GM21529 (cell line): ENCODE data around the gene SHB.
"Not testable (repeated sequence)": the region's sequence is repeated elsewhere in the genome, so short reads cannot be mapped to it uniquely, and the experiment has no call there.

Experiments
- ATAC-seq: cut with Tn5 transposase; IDR thresholded peaks from one replicate; pipeline ENCODE4 v1.9.1; 2021; ENCODE audit not compliant: unreplicated experiment

SHB gene

DNA sequence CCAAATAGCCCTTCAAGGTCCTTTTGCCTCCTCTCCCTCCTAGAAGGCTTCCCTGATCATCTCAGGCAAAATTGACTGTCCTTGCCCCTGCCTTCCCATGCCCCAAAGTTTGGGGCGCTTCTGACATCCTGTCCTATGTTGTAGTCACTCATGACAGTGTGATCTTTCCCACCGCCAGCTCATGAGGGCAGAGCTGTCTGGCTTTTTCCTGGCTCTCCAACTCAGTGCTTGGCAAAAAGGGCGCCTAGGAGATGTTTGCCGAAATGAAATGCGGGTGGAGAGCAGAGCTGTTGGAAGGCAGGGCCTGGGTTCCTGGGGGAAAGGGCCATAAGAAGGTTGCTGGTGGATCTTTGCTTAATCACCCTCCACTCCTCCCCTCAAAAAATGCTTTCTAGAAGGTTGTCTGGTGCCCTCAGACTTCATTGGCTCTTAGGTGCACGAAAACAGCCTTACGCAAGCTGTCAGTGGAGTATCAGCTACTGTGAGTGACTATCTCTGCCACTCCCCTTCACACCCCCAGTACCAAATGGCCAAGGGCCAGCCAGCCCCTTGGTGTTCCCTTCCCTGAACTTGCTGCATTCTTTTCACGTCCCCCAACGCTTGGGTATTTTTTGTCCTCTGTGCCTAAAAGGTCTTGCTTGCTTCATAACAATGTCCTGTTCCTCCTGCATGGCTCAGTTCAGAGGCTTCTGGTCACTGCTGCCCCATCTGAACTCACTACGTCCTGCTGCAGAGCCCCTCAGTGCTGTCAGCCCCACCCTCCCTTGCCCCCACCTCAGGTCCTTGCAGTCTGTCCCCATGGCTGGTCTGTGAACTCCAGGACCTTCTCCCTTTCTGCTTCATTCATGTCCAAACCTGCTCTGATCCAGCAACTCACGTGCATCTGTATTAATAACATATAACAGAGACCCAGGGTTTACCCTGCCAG lies 162.5 kb downstream of the SHB start:
- ATAC-seq, result no peak

- ATAC-seq, result no peak
Measured at GRCh38 chr9:37905776-37906175, 163.3 kb downstream of the SHB start.

- ATAC-seq, result no peak
Measured at GRCh38 chr9:37905131-37905505, 163.9 kb downstream of the SHB start.

DNA sequence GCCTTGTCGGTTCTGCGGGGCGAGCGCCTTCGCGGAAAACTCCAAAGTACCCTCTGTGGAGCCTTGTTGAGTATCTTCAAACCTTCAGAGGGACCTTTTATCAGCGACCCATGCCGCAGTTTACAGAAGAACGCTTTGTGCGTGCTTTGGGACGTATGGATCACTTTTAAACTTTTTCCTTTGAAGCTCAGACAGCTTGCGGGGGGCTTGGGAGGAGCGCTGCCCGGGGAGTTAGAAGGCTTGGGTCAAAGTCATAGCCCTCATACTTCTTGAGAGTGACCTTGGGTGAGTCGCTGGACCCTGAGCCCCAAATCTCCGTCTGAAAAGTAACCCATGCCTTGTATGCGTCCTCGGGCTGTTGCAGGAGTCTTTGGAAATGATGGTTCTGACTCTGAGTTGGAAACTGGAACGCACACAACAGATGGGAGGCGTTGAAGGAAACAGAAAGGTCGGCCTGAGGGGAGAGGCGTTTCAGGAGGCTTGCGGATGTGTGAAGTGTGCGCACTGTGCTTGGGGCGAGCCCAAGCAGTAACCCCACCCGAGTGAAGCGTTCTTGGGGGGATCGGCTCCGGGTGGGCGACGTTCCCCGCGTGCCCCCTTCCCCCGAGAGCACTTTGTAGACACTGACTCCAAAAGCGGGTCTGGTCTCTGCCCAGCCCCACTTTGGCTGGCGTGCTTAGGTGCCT lies 164.4 kb downstream of the SHB start:
- no peak for ATAC-seq

GRCh38 chr9:37903647-37904444 lies 165.2 kb downstream of the SHB start, which contains the start of gene SLC25A51:
Gene SLC25A51, minus strand, starts transcription at chr9:37904127. Its CDS starts 15,577 bp downstream, at chr9:37888550.
- ATAC-seq, result peak; percentile 86

DNA sequence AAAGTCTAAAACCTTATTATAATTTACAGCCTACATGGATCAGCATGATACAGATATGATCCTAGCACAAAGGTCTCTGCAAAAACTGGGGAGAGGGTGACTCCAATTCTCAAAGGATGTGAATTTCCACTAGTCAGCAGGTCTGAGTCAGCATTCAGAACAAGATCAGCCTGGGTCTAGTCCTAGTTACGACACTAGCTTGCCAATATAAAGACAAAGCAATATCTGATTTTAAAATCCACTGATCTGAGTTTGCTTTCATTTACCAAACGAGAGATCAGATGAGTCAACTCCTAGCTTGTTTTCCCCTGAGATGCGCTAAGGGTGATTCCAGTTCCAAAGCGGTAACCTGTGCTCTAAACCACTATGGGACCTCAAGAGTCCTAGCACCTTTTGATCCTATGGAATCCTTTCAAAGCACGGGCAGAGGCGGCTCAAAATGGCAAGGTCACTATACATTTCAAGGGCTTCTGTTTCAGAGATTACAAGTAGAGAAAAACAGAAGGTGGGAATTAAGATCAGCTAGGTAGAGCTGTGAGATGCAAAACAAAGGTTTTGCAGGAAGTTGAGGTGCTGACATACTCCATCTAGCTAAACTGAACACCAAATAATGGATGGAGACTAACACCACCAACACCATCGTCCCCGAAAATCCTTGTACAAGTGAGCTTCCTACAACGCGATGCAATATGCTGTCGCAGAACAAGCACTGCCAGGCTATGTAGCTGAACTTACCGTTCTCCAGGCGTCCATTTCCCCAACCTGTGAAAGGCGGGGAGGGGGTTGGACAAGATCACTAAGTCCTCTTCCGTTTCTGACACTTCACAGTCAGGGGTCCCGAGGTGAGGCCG lies 166.0 kb downstream of the SHB start:
- peak; percentile 16 for ATAC-seq

DNA sequence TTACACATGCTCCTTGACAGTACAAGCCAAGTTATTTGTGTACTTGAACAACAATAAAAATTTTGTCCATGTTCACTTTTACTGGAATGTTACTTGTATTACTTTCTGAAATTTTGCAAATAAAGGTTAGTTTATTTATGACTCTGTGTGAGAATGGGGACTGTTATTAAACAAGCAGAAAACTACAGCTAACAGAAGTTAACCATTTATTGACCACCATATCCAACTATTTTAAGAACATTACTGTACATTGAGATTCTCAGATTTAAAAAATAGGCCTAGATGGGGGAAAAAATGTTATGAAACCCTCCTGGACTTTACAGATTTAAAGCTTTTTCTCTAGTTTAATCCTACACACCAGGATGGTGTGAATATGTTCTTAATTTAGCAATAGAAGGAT lies 166.9 kb downstream of the SHB start:
- ATAC-seq, result no peak

DNA sequence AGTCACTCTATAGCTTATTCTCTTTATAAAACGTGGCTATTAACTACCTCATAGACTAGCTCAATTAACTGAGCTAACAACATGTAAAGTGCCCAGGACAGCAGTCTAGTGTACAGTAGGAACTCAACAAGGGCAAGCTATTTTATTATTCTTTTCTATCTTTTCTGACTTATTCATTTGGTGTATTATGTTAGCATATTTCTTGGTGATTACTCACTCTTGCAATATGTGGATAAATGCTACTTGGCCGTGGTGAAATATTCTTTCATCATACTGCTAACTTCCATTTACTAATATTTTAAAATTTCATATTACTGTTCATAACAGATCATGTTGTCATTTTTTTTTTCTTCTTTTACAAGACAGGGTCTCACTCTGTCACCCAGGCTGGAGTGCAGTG lies 170.0 kb downstream of the SHB start:
- no peak for ATAC-seq

GRCh38 chr9:37897665-37898064 lies 171.4 kb downstream of the SHB start:
- no peak for ATAC-seq

- ATAC-seq, result no peak
Measured at GRCh38 chr9:37892063-37892462, 177.0 kb downstream of the SHB start.

DNA sequence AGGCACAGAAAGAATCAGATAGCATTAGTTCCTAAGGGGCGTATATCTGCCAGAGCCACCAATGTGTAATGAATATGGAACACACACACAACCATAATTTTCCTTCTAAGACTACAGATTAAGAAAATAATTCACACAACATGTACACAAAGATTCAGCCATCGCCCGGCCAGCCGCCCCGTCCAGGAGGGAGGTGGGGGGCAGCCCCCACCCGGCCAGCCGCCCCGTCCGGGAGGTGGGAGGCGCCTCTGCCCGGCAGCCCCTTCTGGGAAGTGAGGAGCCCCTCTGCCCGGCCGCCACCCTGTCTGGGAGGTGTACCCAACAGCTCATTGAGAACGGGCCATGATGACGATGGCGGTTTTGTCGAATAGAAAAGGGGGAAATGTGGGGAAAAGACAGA lies 178.0 kb downstream of the SHB start:
- ATAC-seq, result not testable (repeated sequence)

DNA sequence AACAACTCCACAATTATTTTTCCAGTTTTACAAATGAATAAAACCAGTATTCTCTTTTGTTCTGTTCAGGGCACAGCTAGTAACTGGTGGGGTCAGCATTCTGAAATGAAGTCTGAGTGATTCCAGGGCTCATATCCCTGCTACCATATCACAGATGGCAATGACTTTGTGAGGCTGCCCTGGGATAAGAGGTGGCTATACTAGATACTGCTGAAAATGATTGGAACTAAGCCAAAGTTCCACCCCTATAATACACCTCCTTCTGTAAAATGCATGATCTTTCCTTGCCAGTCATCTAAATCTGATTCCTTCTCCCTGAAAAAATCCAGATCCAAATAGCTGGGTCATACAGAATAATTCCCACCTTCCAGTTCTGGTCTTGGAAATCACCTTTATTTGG lies 179.5 kb downstream of the SHB start:
- ATAC-seq, result no peak

GRCh38 chr9:37887977-37888583 lies 180.9 kb downstream of the SHB start:
- not testable (repeated sequence) for ATAC-seq

DNA sequence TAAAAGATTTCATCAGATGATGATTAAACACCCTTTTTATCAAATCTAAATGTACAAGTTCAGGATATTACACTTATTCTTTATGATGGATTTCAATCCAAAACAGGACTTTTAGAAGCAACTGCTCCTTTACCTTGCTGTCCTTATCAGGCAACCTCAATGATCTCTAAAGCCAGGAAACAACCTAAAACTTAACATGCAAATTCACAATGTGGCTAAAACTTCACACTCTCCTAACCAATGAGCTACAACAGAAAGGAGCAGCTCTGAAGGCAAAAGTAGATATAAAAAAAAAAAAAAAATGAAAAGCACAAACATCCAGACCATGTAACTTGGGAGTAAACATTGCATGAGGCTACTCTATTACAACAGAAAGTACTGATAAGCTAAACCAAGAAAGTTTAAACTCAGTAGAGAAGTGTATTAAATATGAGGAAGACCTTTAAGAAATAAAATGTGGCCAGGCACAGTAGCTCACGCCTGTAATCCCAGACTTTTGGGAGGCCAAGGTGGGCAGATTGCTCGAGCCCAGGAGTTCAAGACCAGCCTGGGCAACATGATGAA lies 188.0 kb downstream of the SHB start:
- ATAC-seq, result no peak

GRCh38 chr9:37876376-37876775 lies 192.7 kb downstream of the SHB start:
- ATAC-seq, result no peak

GRCh38 chr9:37873955-37874354 lies 195.1 kb downstream of the SHB start:
- ATAC-seq, result no peak

- ATAC-seq, result no peak
Measured at GRCh38 chr9:37870799-37871176, 198.2 kb downstream of the SHB start.

GRCh38 chr9:37870081-37870798 lies 198.8 kb downstream of the SHB start:
- no peak for ATAC-seq
